ENCODE measurements around the gene KRT5.

- TF ChIP-seq CTCF (IDR thresholded peaks at IDR 0.05) (no peak), POLR2A (IDR thresholded peaks at IDR 0.05) (no peak)
These were observed 14.3 kb upstream of the KRT5 start for GRCh38 chr12:52534482-52534881.
